B cell (primary cell): Measurements from ENCODE around the gene CROT. TPM values are rescaled to one million over a fixed set of nuclear protein-coding genes. Genes with fewer than 3 reads are reported as not detected.

Experiments used
- ATAC-seq: fragments of 200-7000 bp; cut with Tn5 transposase; one replicate; pipeline ENCODE4 v1.10.0; 2021; ENCODE audit warnings: low read depth, mild to moderate bottlenecking, moderate number of reproducible peaks, moderate library complexity
- CTCF ChIA-PET: fragments of 350-600 bp; sonication (Branson Sonifier 250); formaldehyde crosslinking; loops from one replicate; lab custom pipeline; 2021; ENCODE audit warnings: antibody characterized with exemption, inconsistent platforms; lab: Charles Lee
- POLR2A ChIA-PET: fragments of 350-600 bp; sonication (Branson Sonifier 250); formaldehyde crosslinking; loops from one replicate; lab custom pipeline; 2021; ENCODE audit warnings: antibody characterized with exemption; lab: Charles Lee
- DNase-seq: peaks from one replicate; pipeline ENCODE4 v3.0.0; 2013
- H2AFZ ChIP-seq: 2 replicates; pipeline ENCODE4 v1.6.1; 2012; ENCODE audit warnings: mild to moderate bottlenecking, low read depth, low read length; ENCODE audit not compliant: insufficient read depth, poor library complexity, severe bottlenecking
- H3K27ac ChIP-seq, 2 donors: 1 replicate in 1 of 2; 2 replicates in 1 of 2; pipeline ENCODE4 v1.5.1; 2012 to 2013; ENCODE audit warnings: low read length in 2 of 2, mild to moderate bottlenecking in 2 of 2, moderate library complexity in 1 of 2
- H3K27me3 ChIP-seq, 4 experiments: fragments of 200-600 bp in 1 of 4; sonication (generic) in 1 of 4; replicated peaks in 1 of 4; 1 replicate in 2 of 4; 2 replicates in 2 of 4; pipeline versions ENCODE4 v1.6.1 to v1.7.0; 2013 to 2016; ENCODE audit warnings: low read length in 3 of 4, mild to moderate bottlenecking in 2 of 4, mixed read lengths in 1 of 4, moderate library complexity in 1 of 4; ENCODE audit not compliant: insufficient read depth in 4 of 4, control insufficient read depth in 3 of 4; ENCODE audit errors: control extremely low read depth in 1 of 4
- H3K36me3 ChIP-seq, 2 experiments: replicated peaks in 1 of 2; 1 replicate in 1 of 2; 2 replicates in 1 of 2; pipeline versions ENCODE4 v1.6.1 to v1.7.1; 2013; ENCODE audit warnings: low read length in 1 of 2; ENCODE audit not compliant: insufficient read depth in 2 of 2, control insufficient read depth in 1 of 2; ENCODE audit errors: control extremely low read depth in 1 of 2, extremely low read depth in 1 of 2
- H3K4me1 ChIP-seq, 2 donors: fragments of 200-600 bp in 1 of 2; sonication (generic) in 1 of 2; 1 replicate in 1 of 2; 2 replicates in 1 of 2; pipeline versions ENCODE4 v1.5.1 to v1.6.1; 2013 to 2017; ENCODE audit warnings: low read length in 2 of 2; ENCODE audit not compliant: control insufficient read depth in 2 of 2, insufficient read depth in 2 of 2
- H3K4me2 ChIP-seq: replicated peaks from 2 replicates; pipeline ENCODE3; 2012; ENCODE audit warnings: mild to moderate bottlenecking, low read depth, low read length; ENCODE audit not compliant: poor library complexity, severe bottlenecking
- H3K4me3 ChIP-seq, 5 experiments: fragments of 200-600 bp in 1 of 5; sonication (generic) in 1 of 5; 1 replicate in 3 of 5; 2 replicates in 2 of 5; pipeline versions ENCODE4 v1.5.1 to v1.7.0; 2011 to 2016; ENCODE audit warnings: low read length in 4 of 5, mild to moderate bottlenecking in 4 of 5, low read depth in 2 of 5, control low read depth in 1 of 5, moderate library complexity in 1 of 5; ENCODE audit not compliant: insufficient read depth in 1 of 5; ENCODE audit errors: control extremely low read depth in 1 of 5, extremely low read depth in 1 of 5
- H3K79me2 ChIP-seq: fragments of 200-600 bp; sonication (generic); one replicate; pipeline ENCODE4 v1.6.0; 2016; ENCODE audit warnings: low read length; ENCODE audit not compliant: control insufficient read depth, insufficient read depth
- H3K9ac ChIP-seq: fragments of 200-600 bp; sonication (generic); 2 replicates; pipeline ENCODE4 v1.6.1; 2017; ENCODE audit warnings: mild to moderate bottlenecking, low read length, moderate library complexity
- H3K9me3 ChIP-seq, 3 donors: one replicate each; pipeline versions ENCODE4 v1.6.1 to v1.7.1; 2013; ENCODE audit warnings: low read length in 2 of 3; ENCODE audit not compliant: control insufficient read depth in 2 of 3, insufficient read depth in 1 of 3; ENCODE audit errors: control extremely low read depth in 1 of 3
- H4K20me1 ChIP-seq: 2 replicates; pipeline ENCODE4 v1.6.0; 2012; ENCODE audit warnings: mild to moderate bottlenecking, low read length; ENCODE audit not compliant: insufficient read depth, control insufficient read depth, poor library complexity, severe bottlenecking
- H3K27ac Mint-ChIP-seq: one replicate; pipeline ENCODE4 v1.8.0; 2021; ENCODE audit warnings: mixed read lengths
- H3K27me3 Mint-ChIP-seq: one replicate; pipeline ENCODE4 v1.8.0; 2021; ENCODE audit warnings: mixed read lengths
- H3K4me1 Mint-ChIP-seq: one replicate; pipeline ENCODE4 v1.8.0; 2021; ENCODE audit warnings: mixed read lengths
- H3K4me3 Mint-ChIP-seq: one replicate; pipeline ENCODE4 v1.8.0; 2021; ENCODE audit warnings: mixed read lengths
- H3K9me3 Mint-ChIP-seq: one replicate; pipeline ENCODE4 v1.8.0; 2022; ENCODE audit warnings: mixed read lengths; ENCODE audit not compliant: insufficient read depth
- CTCF ChIP-seq: fragments of 200-600 bp; IDR thresholded peaks from one replicate; pipeline ENCODE4 v1.8.0; 2022; ENCODE audit warnings: antibody characterized with exemption, mild to moderate bottlenecking
- EZH2 ChIP-seq: IDR thresholded peaks from 2 replicates; pipeline ENCODE4 v1.6.1; 2012; ENCODE audit warnings: borderline replicate concordance, low read depth, mild to moderate bottlenecking, moderate library complexity, low read length; ENCODE audit not compliant: insufficient read depth, poor library complexity, severe bottlenecking
- WGBS: methylation state at CpG from one replicate; pipeline ENCODE4 v1.1.5; 2013; ENCODE audit warnings: missing lambda C conversion rate; ENCODE audit not compliant: insufficient coverage; 5-methylcytosine and 5-hydroxymethylcytosine counted together
- intact Hi-C: fragments of 100-400 bp; cut with micrococcal nuclease; formaldehyde crosslinking; loops from one replicate; pipeline ENCODE4 v1.10.0; 2022
- polyA plus RNA-seq: library from polyadenylated mRNA; depleted of rRNA; stranded (reverse); fragments of >200 nt; gene quantifications from 2 replicates; pipeline ENCODE4 v1.2.3, GENCODE V29; 2012
- total RNA-seq, 2 donors: library from RNA; stranded (reverse); fragments of 120-200 nt in 1 of 2; gene quantifications; 1 replicate in 1 of 2; 2 replicates in 1 of 2; pipeline versions ENCODE4 v1.2.3 to v1.2.4, GENCODE V29; 2013 to 2022

Gene CROT
- total and polyA plus RNA-seq, 2 donors (not counting 1 experiment from before 2014, with no cell fraction given), result 2.7 to 13.3 TPM

DNA sequence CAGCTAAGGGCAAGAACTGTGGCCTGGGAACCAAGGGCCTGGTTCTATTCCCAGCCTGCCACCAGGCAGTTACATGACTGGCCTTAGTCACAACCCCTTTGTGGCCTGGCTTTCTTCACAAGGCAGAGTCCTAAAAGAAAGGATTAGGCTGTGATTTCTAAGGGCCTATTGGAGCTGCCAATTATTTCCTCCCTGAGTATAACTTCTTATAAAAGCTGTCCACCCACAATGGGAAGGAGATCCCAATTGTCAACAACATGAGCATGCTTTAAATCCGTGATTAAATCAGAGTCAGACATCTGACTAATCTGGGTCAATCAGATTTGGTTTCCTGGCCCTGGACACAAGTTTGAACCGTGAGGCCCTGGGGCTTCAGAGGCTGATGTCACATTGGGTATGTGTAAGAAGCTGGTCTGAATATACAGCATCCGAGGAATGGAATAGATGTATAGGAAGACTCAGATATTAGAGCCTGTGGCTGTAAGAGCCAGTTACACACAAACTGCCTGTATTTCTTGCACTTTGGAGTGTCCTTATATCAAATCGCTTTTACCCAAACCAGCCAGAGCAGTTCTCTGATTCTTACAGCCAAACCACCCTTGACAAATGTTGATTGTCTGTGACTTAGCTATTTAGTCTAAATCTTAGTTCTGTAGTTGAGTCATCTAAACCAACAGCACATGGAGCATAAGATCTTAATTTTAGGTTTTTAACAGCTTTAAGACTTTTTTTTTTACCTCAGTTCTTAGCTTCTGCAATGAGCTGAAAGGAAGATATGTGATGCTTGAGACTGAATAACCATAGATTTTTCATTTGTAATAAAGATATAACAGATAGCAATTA is 68.7 kb downstream of the CROT start:
- DNase-seq, result no peak
- H3K27ac ChIP-seq, result no peak overlapping the region
- H2AFZ ChIP-seq, result no peak overlapping the region
- H3K4me1 ChIP-seq, result peaks cover 7 to 11% of the 10 kb centered on the region in 2 donors
- no peaks in the 10 kb centered on the region for H3K9me3 Mint-ChIP-seq
- no peak overlapping the region for H3K9ac ChIP-seq
- H3K4me3 Mint-ChIP-seq, result no peak overlapping the region
- no peak overlapping the region for H3K27ac Mint-ChIP-seq
- H3K27me3 ChIP-seq, result no peaks in the 10 kb centered on the region
- ATAC-seq, result no peak
- H3K9me3 ChIP-seq, result no peaks in the 10 kb centered on the region
- POLR2A ChIA-PET, result no interaction called here
- 93% methylated on average over 2 of the region's 4 CpGs for WGBS
- H3K4me1 Mint-ChIP-seq, result peaks cover 18% of the 10 kb centered on the region
- TF ChIP-seq CTCF (no peak), EZH2 (no peak)
- intact Hi-C loops, result no loop called here
- no peaks in the 10 kb centered on the region for H4K20me1 ChIP-seq
- H3K4me2 ChIP-seq, result no peak overlapping the region
- CTCF ChIA-PET, result interaction anchor here (1.4 to 10.2 kb wide), 4 partner anchors 8 to 487 kb away, joined by 3 to 230 read pairs (median 16); no protein-coding TSS in a partner anchor
- H3K79me2 ChIP-seq, result no peaks in the 10 kb centered on the region
- no peak overlapping the region for H3K4me3 ChIP-seq
- peaks cover 2 to 38% of the 10 kb centered on the region in 2 experiments for H3K36me3 ChIP-seq
- no peaks in the 10 kb centered on the region for H3K27me3 Mint-ChIP-seq

DNA sequence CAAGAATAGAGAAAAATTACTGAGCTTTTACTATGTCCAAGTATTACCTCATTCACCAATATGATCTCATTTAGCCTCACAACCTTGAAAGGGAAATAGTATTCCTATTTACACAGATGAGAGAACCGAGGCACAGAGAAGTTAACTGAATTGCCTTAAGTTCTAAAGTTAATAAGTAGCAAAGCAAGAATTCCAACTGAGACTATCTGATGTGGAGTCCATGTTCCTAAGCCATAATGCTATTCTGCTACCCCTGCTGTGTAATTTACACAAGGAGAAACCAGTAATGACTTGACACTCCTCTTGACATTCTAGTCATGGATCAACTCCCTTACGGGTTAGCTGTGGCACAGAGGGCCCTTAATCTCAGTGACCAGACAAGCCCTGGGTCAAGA is 69.3 kb downstream of the CROT start:
- H3K27ac ChIP-seq, result no peak overlapping the region
- peaks cover 7 to 11% of the 10 kb centered on the region in 2 donors for H3K4me1 ChIP-seq
- H3K79me2 ChIP-seq, result no peaks in the 10 kb centered on the region
- H3K4me3 ChIP-seq, result no peak overlapping the region
- H3K4me2 ChIP-seq, result no peak overlapping the region
- no peak overlapping the region for H2AFZ ChIP-seq
- DNase-seq, result no peak
- CTCF ChIA-PET, result interaction anchor here (0.6 to 10.2 kb wide), 10 partner anchors 9 to 1525 kb away, joined by 3 to 230 read pairs (median 4); no protein-coding TSS in a partner anchor
- no peaks in the 10 kb centered on the region for H4K20me1 ChIP-seq
- TF ChIP-seq CTCF (no peak), EZH2 (no peak)
- no peaks in the 10 kb centered on the region for H3K9me3 ChIP-seq
- ATAC-seq, result no peak
- H3K9me3 Mint-ChIP-seq, result no peaks in the 10 kb centered on the region
- peaks cover 18% of the 10 kb centered on the region for H3K4me1 Mint-ChIP-seq
- intact Hi-C loops, result no loop called here
- H3K4me3 Mint-ChIP-seq, result no peak overlapping the region
- H3K27me3 ChIP-seq, result no peaks in the 10 kb centered on the region
- no CpG with 5 or more reads among the region's 2 CpGs for WGBS
- H3K27me3 Mint-ChIP-seq, result no peaks in the 10 kb centered on the region
- H3K27ac Mint-ChIP-seq, result no peak overlapping the region
- POLR2A ChIA-PET, result no interaction called here
- peaks cover 0 to 45% of the 10 kb centered on the region in 2 experiments for H3K36me3 ChIP-seq
- no peak overlapping the region for H3K9ac ChIP-seq
